HG03025 (cell line): Measurements from ENCODE around the gene CD2AP.
"Not testable (repeated sequence)": the region's sequence is repeated elsewhere in the genome, so short reads cannot be mapped to it uniquely, and the experiment has no call there.

Source experiments
- ATAC-seq: cut with Tn5 transposase; IDR thresholded peaks from one replicate; pipeline ENCODE4 v1.9.1; 2021; ENCODE audit warnings: mild to moderate bottlenecking, moderate library complexity; ENCODE audit not compliant: unreplicated experiment, low FRiP score

Gene CD2AP

DNA sequence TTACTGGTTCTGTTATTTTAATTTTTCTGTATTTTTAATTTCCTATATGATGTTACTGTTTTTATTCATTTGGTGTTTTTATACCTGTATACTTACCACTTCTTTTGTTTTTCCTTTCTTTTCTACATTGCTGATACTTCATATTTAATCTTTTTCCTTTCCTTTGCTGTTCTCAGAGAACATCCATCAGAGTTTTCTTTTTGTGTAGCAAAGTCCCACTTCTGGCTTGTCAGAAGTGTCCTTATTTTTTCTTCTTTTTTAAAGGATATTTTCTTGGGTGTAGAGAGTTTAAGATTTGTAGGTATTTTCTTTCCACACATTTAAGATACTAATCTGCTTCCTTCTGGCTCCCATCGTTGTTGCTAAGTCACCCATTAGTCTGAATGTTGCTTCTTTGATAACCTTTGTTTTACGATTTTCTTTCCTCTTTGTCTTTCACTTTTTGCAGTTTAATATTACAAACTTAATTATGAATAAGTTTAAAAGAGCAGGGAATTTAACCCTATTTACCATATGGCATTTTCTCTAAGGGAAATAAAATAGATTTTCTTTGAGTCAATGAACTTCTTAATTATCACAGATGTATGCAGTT lies 18.5 kb downstream of the CD2AP start:
- no peak for ATAC-seq

DNA sequence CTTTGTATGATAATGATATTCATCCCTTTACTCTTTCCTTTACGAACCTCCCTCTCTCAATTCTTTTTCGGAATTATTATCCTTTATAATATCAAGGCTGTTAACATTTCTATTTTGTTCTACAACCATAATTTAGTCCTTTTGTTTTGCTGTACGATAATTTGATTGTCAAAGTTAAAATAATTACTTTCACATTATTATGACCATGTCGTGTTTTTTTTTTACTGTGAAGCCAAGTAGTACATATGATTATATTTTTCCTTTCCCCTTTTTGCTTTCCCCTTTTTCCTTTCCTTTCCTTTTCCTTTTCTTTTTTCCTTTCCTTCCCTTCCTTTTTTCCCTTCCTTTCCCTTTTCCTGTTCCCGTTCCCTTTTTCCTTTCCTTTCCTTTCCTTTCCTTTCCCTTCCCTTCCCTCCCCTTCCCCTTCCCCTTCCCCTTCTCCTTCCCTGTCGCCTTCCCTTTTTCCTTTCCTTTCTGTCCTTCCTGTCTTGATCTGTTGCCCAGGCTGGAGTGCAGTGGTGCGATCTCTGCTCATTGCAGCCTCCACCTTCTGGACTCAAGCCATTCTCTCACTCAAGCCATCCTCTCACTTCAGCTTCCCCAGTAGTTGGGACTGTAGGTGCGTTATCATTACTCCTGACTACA lies 19.5 kb downstream of the CD2AP start:
- ATAC-seq: no peak

DNA sequence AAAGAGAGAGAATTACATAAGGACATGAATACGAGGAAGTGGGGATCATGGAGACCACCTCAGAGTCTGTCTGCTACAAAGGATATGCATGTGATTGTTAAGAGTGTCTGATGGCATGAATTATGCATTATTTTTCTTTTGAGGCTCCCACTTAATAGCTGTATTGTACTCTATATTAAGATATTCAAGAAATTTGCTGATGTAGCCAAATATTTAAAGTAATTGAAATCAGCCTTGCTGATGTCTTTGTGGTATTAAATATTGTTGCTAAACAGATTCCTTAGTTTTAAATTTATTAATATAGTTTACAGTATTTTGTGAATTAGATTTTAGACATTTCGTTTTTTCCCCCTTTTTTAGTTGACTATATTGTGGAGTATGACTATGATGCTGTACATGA lies 25.3 kb downstream of the CD2AP start:
- no peak for ATAC-seq

DNA sequence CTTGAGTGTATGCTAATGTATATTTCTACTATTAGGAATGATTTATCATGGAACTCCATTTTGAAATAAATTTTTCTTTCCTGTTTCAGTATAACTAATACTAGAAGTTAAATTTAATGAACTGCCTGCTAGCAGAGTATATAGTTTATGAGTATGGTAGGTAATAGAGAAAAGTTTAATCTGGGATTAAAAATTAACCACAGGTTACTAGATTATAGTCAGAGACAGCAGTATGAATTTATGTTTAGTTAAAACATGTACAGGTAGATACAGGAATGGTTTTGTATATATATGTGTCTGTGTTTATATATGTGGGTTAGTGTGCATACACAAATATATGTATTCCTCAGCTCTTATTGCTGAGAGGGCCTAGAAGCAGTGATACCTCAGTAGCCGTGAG lies 32.3 kb downstream of the CD2AP start:
- ATAC-seq: no peak

DNA sequence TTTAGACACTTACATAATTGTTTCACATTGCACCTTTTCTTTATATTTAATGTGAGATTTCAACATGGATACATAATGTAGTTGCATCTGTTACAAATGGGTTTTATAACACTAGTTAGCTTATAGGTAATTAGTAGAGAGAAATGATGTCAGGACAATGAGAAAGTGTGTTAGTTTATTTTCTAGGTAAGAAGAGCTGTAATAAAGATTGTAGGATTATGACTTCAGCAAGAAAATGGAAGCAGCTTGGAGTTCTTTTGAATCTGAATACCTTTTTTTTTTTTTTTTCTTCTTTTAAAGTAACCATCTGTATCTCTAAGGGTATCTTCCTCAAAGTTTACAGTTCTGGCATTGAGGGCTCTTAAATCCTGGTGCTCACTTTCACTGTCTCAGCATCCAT lies 35.3 kb downstream of the CD2AP start:
- no peak for ATAC-seq

DNA sequence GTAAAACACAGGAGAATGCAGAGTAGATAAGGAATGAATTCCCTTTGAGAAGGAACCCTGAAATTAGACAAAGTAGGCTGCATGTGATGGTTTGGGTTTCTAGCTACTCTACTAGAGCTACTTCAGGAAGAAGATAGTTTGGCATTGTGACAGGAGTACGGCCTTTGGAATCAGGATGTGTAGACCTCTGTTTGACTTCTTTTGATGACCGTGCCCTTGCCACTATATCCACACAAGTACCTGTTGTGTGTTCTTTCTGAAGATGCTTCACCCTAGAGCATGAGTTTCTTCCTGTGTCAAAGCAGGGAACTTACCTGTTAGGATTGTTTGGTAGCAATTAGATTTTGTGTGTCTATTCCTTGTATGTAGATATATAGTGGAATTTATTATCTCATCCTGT lies 41.7 kb downstream of the CD2AP start:
- ATAC-seq: no peak

DNA sequence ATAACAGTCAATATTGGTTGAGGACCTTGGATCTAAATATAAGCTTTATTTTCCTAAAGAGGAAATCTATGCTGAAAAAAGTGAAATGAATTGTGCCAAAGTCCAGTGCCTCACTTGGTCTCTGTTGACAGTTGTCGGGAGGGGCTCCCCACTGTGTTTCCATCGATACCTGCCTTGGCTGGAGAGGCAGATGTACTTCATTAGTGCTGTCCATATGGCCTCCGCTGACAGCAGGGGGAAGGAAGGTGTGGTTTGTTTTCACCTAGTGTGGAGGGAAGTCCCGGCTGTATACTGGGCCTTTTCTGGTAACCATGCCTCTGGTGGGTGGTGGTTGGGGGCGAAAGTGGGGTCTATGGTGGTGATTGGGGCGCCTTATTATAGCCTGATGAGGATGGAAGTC lies 42.7 kb downstream of the CD2AP start:
- ATAC-seq: no peak

DNA sequence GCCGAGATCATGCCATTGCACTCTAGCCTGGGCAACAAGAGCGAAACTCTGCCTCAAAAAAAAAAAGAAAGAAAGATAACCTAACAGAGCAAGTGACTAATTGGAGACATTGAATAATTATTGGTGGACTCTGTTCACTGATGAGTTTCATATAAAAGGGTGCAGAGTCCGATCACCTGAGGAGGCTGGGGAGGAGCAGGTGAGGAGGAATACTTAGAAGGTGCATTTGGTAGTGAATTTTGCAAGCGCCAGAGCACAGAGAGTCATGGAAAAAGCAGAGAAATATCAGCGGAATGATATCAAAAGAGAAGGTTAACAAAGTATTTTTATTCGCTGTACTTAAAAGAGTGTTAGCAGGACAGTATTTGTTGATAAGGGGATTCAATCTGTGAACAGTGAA lies 44.4 kb downstream of the CD2AP start:
- no peak for ATAC-seq

DNA sequence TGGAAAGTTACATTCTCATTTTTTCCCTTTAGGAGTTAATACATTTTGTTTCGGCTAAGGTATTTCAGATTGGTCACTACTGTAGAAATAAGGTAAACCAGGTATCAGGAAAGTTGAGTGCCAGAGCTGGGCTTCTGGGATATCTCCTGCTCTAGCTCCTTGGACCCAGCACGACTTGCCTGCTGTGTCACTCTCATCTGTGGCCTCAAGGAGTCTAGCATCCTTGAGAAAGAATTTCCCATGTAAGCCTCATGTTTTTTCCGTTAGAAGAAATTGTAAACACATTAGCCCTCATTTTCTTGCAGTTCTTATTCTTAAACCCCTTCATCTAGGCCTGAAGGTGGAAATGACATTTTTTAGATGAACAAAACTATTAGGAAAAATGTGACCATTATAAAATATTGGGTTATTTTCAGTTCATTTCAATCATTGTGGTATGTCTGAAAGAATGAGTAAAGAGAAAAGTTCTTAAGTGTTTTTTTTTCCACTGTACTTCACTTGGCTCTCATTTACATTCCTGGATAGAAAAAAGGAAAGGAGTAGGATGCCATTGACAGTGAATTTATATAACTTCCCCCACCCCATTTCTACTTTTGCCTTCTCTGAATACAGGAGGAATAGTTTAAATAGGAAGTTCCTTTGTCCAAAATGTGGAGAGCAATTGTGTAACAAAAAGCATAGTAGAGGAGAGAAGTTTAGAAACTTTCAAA lies 46.7 kb downstream of the CD2AP start:
- no peak for ATAC-seq

DNA sequence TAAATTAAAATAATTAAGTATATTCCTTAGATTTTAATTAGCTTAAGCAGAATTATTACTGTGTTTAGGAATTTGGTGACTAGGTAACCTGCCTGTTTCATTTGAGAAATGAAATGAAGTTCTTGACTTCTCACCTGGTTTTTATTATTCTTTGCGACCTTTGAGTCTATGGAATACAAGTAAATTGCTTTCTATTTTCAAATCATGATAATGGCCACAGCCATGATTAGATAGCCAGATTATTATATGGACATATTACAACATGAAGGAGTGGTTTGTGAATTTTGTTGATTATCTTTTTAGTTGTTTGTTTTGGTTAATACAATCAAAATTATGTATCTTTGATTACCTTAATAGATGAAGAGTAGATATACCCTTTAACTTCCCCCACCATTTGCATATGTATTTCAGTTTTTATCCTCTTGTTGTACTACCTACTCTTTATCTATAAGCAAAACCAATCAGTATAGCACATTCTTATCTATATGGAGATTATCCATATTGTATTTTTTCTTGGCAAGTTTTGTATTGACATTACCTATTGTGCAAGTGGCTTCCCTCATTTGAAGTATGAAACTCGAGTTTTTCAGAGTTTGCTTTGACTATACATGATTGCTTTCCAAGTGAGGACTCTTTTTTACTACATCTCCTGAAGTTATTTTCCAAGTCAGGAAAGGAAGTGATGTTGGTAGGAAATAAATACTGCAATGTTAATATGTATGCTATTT lies 47.9 kb downstream of the CD2AP start:
- ATAC-seq: no peak

DNA sequence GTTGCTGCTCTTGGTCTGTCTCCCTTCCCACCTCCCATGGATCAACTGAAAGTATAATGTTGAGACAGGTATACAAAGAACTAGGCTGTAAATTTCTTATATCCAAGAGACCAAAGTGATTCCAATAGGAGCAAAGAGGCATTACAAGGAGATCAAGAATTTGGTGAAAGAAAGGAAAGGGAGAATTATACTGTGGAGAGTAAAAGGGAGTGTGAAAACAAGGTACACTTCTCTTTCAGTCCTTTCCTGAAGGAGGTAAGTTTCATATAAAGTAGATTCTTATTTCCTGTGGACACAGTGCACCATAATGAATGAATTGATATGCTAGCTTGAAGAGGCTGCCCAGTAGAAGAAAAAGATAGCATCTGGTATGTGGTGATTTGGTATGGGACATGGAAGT lies 49.7 kb downstream of the CD2AP start:
- no peak for ATAC-seq

DNA sequence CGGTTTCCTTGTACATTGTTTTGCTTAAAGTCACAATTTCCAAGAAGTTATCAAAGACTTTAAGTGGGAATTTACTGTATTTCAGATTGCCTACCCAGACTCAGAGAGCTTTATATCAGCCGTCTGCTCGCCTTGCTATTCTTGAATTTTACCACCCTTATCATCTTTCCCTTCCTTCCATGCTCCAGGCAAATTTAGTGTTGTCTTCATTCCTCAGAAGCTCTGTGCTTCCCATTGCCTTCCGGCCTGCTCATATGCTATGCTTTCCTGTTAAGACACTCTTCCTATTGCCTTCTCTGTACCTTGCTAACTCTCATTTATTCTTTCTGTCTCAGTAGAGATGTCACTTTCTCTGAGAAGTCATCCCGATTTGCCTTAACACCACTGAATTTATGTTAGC lies 52.1 kb downstream of the CD2AP start:
- no peak for ATAC-seq

DNA sequence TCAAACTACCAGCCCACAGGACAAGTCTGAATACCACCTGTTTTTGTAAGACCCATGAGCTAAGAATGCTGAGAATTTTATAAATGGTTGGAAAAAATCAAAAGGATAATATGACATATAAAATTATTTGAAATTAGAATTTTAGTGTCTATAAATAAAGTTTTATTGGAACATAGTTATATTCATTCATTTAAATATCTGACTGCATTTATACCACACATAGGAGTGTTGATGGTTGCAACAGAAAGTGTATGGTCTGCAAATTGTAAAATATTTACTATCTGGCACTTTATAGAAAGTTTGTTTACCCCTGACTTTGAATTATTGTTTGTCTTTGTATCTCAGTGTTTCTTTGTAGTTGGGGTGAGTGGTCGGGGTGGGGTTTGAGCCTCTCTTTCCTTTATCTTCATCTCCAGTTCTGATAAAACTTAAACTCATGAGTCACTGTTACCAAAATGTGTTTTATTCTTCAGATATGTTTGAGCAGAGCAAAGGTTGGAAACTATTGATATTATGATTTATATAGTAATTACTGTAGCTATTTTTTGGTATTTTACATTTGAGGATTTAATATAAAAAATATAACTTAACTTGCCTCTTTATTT lies 55.5 kb downstream of the CD2AP start:
- no peak for ATAC-seq

DNA sequence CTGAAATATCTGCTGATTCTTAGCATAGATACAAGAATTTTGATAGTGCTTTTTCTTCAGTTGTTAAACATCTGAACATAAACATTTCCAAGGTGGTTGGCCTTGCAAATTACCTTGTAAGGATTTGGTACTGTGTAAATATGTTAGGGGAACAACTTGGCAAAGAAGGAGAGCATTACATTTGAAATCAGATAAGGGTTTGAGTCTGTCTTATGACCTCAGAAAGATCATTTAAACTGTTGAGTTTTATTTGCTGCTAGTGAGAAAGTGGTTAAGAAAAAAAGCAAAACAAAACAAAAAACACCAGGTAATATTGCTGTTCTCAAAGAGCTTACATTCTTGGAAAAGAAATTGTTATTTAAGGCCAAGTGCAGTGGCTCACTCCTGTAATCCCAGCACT lies 56.5 kb downstream of the CD2AP start:
- ATAC-seq: no peak

DNA sequence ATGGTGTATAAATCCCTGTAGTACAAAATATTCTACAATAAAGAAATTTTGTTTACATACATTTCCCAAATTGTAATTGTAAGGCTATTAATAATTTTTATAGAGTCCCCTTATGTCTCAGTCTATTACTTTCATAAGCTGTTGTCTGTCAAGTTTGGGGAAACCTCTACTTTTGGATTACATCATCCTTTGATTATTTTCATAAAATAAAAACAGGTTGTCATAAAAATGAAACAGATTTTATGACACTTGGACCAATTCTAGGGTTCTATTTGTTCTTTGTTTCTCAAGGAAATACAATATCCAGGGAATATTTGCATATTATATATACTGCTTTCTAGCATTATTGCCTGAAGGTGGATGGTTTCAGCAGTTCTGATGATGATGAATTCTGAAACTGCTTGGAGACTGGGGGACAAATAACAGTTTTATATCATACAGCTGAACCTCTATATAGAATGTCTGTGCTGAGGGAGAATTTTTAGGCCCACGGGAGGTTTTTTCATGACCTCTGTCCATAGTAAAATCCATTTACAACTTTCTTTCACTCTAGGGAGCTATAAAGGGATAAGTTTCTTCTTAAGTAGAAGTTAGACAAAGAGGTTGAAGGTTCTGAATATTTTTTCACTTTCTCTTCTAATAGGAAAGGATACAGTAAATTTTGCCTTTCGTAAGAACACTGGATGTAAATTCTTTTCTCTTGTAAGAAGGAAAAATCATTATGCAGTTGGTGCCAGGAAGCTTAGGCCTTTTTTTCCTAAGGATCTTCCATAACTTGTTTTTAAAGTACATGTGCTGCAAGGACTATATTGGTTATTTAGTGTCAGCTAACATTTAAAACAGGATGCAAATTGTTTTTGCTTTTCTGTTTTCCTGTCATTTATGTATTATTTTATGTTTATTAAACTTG lies 58.0 kb downstream of the CD2AP start:
- no peak for ATAC-seq

DNA sequence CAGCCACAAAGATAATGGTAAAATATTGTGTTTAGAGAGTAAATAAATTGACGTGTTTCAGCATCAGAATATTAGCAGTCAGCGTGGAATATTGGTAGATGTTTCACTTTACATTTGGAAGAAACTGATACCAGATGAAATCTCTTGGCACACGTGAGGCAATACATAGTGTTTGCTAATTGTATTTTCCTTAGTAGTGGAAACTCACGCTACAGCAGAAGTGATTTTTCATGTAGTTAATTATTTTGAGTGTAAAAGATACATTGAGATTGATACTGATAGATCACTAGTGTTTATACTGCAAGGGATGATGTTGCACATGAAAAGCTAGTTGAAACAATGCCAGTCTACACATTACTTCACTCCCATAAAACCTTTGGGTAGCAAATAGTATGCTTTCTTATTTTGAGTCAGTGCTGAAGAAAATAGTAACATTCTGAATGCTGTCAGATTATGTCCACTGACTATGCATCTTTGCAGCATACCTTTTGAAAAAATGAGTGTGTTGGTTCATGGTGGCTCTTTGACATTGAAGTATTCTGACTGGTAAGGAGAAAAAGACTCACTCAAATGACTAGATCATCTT lies 59.3 kb downstream of the CD2AP start:
- ATAC-seq: no peak

DNA sequence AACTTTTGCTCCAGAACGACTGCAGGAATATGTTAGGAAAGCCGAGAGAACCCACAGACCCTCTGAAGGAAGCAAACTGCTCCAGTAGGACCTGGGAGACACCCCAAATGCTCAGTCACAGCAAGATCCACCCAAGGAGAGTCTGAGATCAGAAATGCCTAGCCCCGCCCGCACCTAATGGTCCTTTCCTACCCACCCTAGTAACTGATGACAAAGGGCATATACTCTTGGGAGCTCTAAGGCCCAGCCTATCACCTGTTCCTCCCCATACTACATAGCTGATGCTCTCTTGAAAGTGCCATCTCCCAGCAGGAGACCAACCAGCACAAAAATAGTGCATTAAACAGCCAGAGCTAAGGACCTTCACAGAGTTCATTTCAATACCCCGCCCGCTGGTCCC lies 67.6 kb downstream of the CD2AP start:
- ATAC-seq: no peak

DNA sequence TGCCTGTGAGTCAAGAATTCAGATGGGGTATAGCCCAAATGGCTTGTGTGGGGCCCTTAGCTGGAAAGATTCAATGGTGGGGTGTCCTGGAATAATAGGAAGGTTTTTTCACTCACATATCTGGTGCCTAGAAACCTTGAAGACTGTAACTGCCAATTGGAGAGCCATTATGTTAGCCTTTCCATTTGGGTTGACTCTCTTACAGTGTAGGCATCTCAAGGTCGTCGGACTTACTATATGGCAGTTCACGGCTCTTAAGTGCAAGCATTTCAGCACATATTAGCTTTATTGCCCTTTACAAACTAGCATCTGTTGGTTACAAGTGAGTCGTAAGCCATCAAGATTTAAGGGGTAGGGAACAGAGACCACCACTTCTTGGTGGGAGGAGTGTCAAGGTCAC lies 74.1 kb downstream of the CD2AP start:
- ATAC-seq: no peak

DNA sequence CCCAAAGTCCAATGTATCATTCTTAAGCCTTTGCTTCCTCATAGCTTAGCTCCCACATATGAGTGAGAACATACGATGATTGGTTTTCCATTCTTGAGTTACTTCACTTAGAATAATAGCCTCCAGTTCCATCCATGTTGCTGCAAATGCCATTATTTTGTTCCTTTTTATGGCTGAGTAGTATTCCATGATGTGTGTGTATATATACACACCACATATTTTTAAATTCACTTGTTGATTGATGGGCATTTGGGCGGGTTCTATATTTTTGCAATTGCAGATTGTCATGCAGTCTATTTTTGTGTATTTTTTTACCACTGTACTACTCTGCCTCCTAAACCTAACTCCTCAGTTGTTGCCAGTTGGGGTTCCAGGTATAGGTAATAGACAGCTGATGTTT lies 74.7 kb downstream of the CD2AP start:
- no peak for ATAC-seq

DNA sequence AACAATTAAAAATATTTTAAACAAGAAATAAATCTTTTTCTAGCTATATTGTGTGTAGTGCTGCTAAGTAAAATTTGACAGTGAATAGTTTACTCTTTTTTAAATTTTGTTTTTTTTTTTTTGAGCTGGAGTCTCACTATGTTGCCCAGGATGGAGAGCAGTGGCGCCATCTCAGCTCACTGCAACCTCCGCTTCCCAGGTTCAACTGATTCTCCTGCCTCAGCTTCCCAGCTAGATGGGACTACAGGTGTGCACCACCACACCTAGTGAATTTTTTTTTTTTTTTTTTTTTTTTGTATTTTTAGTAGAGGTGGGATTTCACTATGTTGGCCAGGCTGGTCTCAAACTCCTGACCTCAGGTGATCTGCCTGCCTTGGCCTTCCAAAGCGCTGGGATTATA lies 75.7 kb downstream of the CD2AP start:
- not testable (repeated sequence) for ATAC-seq
